GM19023 (cell line): ENCODE results near the gene CTNND2.

Experiments used
- ATAC-seq: cut with Tn5 transposase; IDR thresholded peaks from one replicate; pipeline ENCODE4 v1.9.1; 2021; ENCODE audit warnings: mild to moderate bottlenecking, moderate library complexity; ENCODE audit not compliant: unreplicated experiment

The CTNND2 gene

GRCh38 chr5:11607944-11608483, 296.2 kb downstream of the CTNND2 start:
- no peak for ATAC-seq

- ATAC-seq: no peak
Measured at GRCh38 chr5:11602298-11602697, 301.9 kb downstream of the CTNND2 start.

DNA sequence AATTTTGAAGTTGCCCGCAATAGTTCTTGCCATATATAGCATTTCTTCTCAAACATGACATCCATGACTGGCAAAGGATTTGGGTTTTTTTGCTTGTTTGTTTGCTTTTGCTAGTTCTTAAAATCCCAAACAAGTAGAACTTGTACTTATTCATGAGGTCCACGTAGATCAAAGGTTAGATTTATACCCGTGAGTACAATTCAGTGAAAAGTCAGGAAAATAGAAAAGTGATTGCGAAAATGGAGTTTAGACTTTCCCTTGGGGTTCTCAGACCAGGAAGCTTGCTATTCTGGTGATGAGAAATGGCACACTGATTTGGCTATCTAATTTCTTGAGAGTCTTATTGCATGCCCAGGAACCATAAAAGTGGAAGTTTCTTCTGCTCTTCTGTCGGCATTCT, 304.7 kb downstream of the CTNND2 start:
- no peak for ATAC-seq

- no peak for ATAC-seq
Measured at GRCh38 chr5:11596657-11597071, 307.6 kb downstream of the CTNND2 start.

GRCh38 chr5:11596185-11596584, 308.1 kb downstream of the CTNND2 start:
- ATAC-seq: no peak

GRCh38 chr5:11595045-11595444, 309.2 kb downstream of the CTNND2 start:
- no peak for ATAC-seq

GRCh38 chr5:11594021-11594420, 310.2 kb downstream of the CTNND2 start:
- no peak for ATAC-seq

DNA sequence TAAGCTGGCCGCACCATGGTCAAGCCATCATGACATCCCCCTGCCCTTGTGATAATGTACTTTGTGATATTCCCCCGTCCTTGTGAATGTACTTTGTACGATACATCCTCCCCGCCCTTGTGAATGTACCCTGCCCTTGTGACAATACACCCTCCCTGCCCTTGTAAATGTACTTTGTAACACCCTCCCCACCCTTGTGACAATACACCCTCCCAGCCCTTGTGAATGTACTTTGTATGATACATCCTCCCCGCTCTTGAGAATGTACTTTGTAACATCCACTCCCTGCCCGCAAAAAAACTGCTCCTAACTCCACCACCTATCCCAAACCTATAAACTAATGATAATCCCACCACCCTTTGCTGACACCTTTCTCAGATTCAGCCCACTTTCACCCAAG, 313.8 kb downstream of the CTNND2 start:
- no peak for ATAC-seq

GRCh38 chr5:11588803-11589202, 315.4 kb downstream of the CTNND2 start:
- ATAC-seq: no peak

DNA sequence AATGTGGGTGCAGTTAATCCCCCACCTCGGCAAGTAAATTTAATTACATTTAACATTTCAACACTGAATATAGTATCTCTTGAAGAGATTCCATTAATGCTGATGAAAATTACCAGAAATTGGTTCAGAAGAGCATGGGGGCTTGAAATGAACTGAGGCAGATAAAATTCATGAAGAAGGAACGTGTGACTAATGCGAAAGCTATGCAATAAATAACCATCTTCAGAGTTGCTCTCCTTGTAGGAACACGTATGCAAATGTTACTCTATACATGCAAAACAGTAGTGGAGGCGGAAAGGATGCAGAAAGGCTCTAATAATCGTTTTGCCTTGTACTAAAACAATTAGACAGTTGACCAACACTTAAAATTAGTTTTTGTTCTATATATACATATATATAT, 320.2 kb downstream of the CTNND2 start:
- ATAC-seq: no peak

DNA sequence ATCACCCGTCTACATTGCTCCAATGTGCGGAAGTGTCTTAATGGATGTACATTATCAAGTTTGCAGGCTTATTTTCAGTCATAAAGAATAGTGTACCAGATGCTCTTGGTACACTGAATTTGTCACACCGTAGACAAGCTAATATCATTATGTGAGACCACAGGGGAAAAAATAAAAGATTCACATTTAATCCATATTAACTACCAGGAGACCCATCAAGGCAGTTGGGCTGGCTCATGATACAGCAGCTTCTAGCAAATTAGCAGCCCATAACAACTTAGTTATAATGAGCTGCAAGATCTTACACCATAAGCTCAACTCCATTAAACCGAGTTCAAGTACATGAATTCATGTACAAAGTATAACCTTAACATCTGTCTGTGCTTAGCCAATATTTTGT, 324.9 kb downstream of the CTNND2 start:
- no peak for ATAC-seq

- ATAC-seq: no peak
Measured at GRCh38 chr5:11574787-11575186, 329.5 kb downstream of the CTNND2 start.

DNA sequence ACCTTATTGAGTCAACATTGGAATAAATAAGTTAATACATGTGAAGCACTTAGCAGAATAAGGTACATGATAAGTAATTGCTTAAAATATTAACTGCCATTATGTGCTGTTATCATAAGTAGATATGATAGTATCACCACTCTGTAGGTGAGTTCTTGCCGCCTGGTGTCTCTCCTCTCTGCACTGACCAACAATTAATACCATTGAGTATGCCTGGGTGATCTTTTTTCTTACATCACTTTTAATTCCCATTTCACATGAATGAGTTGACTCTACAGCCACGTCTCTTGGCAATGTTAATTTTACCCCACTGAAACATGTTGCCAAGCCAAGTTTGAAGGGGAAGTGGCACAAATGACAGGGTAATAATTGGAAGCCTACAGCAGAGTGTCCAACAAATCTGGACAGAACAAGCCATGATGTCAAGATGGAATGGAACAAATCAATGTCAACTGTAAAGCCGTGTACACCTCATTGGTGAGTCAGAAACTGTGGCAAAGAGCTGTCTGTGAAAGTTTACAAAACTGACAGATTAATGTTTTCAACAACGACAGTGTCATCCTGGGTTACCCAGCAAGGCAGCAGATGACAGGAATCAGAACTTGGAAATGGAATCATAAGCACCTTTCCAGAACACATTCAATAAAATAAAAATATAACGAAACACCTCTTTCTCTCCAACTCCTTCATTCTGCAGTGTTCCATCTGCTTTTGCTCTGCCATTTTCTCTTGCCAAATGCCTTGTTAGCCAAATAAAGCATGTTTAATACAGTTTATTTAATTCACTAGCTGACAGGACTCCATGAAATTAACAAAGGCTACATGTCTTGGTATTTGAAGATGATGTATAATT, 330.9 kb downstream of the CTNND2 start:
- no peak for ATAC-seq

DNA sequence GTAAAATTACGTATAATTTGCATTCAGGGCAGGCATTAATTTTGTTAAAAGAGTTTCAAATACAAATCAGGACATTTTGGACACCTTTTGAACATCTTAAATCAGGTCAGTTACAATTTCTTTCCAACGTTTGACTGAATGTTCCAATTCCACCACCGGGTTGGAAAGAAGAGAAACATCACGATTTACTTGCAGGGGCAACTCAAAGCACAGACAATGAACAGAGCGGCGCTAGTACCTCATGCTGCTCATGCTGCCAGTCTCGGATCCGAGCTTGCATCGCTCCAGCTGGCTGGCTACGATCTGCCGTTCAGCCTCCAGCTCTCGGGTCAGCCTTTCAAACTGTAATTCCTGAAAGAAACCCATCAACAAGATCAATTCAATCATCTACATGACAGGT, 339.5 kb downstream of the CTNND2 start:
- no peak for ATAC-seq

- no peak for ATAC-seq
Measured at GRCh38 chr5:11563822-11564221, 340.4 kb downstream of the CTNND2 start.

DNA sequence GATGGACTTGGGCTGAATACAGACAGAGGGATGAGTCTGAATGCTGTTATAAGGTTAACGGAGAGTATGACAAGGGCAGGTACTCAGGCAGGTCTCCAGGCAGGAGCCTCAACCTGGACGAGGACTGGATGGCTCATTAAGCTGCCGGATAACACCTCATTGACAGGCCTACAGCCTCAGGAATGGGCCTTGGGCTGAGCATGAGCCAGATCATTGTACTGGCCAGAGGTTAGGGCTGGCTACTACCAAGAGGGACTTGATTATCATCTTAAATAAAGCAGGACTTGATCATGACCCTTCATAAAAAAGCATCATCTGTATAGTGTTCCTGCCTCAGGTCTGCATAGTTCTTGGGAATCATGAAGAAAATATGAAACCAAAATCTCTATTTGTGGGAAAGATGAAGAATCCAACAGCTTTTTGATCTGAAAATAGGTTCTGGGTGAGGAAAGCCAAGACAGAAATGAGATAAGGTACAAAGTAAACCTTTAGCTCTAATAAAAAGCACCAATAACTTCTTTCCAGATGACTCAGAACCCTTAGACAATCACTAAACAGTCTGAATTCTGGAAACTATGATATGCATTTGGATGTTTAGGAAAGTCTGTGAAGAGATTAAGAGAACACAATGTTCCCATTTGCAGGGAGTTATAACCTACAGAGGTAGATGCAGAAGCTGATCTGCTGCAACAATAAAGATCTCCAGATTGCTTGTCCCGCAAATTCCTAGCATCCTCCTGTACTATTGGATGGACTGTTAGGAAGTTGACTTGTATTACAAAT, 343.1 kb downstream of the CTNND2 start:
- no peak for ATAC-seq

DNA sequence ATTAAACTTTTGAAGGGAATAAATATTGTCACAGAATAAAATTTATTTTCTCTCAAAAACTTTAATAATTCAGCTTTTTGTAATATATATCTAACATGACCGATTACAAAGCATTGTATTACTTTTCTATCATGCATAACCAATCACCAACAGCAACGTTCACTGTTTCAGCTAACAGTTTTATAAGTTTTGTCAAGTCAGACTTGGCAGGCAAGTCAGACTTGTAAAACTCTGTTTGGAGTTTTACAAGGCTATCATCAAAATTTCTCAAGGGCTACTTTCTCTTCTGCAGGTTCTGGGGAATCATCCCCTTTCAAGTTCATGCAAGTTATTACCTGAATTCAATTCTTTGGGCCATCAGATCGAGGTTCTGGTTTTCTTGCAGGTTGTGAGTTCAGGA, 347.2 kb downstream of the CTNND2 start:
- no peak for ATAC-seq

- no peak for ATAC-seq
Measured at GRCh38 chr5:11555171-11555570, 349.1 kb downstream of the CTNND2 start.

DNA sequence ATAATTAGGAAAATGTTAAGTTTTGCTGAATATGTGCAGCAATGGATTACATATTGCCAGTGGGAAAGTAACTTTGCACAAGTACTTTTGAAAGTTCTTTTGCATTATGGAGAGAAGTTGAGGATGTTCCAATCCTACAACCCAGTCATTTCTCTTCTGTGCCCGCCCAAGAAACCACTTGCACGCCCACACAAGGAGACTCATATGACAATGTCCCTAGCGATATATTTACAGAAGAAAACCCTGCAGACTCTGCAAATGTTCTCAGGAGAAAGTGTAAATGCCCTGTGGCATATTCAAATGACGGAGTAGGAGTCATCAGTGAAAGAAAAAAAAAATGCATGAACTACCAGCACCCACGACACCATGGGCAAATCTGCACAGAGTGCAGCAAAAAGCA, 356.5 kb downstream of the CTNND2 start:
- no peak for ATAC-seq

DNA sequence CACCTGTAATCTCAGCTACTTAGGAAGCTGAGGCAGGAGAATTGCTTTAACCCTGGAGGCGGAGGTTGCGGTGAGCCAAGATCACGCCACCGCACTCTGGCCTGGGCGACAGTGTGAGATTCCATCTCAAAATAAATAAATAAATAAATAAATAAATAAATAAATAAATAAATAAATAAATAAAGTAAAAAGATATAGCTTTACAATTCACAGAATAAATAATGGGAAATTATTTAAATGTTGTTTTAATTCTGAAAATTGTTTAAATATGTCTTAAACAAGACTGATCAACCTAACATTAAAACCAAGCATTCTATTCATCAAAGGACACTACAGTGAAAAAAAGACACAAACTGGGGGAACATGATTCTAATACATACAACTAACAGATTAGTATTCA, 357.1 kb downstream of the CTNND2 start:
- ATAC-seq: no peak

DNA sequence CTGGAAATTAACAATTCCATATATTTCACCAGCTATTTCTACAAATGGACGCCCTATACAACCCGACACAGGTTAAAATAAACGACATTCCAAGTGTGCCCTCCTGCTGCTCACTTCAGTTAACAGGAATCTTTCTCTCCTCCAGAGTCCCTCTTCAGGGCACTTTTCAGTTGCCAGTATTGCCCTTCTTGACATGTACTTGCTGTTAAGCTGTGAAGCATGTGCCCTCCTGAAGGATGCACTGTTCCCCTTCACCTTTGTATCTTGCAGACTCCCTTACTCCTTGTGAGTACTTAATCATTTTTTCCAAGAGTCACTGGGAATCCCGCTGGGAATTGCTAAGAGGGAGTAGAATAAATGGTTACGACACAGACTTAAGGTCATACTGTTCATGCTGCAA, 364.1 kb downstream of the CTNND2 start:
- no peak for ATAC-seq
